ENCODE data around the gene NSDHL. TPM values are rescaled to one million over a fixed set of nuclear protein-coding genes. Genes with fewer than 3 reads are reported as not detected.

The NSDHL gene
- total and polyA plus RNA-seq, 2 of the 13 experiments (the other 11 are each of a cell fraction or from before 2014, with no cell fraction given), result 26.2 to 49.3 TPM

DNA sequence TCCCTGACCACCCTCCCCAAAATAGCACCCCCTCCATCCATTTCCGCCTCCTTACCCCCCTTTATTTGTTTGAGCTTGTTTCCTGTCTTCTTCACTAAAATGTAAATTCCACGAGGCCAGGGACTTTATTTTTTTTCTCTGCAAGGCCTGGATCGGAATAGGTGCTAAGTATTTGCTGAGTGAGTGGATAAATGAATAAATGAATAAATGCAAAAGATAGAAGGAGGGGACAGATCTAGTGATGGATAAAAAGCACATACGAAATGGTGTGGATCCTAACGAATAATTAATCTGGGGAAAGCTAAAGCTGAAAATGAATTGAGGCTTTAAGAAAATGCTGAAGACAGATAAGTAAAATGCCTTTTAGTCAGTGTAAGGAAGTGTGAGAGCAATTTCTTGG is 12.5 kb upstream of the NSDHL start:
- Histone ChIP-seq H3K4me3 (replicated peaks in 1 of 3; ENCODE audit: insufficient read depth in 1 of 3, low read depth in 2 of 3, low read length in 3 of 3) (no peak overlapping the region), H3K4me1 (ENCODE audit: insufficient read depth, low read length) (peaks cover 12% of the 10 kb centered on the region), H3K9ac (ENCODE audit: insufficient read depth, low read depth, low read length) (no peak overlapping the region), H4K20me1 (ENCODE audit: insufficient read depth, low read length) (no peaks in the 10 kb centered on the region), H3K4me2 (ENCODE audit: low read depth, low read length) (no peak overlapping the region), H2AFZ (ENCODE audit: low read length) (no peak overlapping the region), H3K36me3 (replicated peaks in 1 of 2; ENCODE audit: control insufficient read depth in 1 of 2, insufficient read depth in 2 of 2, low read length in 2 of 2) (no peaks in the 10 kb centered on the region), H3K27ac (ENCODE audit: extremely low read length, insufficient read depth, low read length) (no peak overlapping the region), H3K9me3 (ENCODE audit: low read length) (no peaks in the 10 kb centered on the region), H3K27me3 (ENCODE audit: control insufficient read depth in 1 of 2, insufficient read depth in 2 of 2, low read length in 2 of 2) (no peaks in the 10 kb centered on the region), H3K79me2 (ENCODE audit: insufficient read depth, low read length) (no peaks in the 10 kb centered on the region)
- no TSS peak for BruUV-seq (replicated peaks)
- no peak for FAIRE-seq
- DNase-seq (ENCODE audit: low spot score), result no peak
- intact Hi-C loops (cut with micrococcal nuclease; ENCODE audit: unreplicated experiment) (no loop called here), in situ Hi-C loops (cut with HindIII; ENCODE audit: extremely low pct_ligation_motif_present, low pct_unique_long_range_greater_than_20kb) (loop anchor here (25.0 kb wide), 2 partner anchors 181 to 1081 kb away; partner anchors contain the start of genes CNGA2 and GABRQ)
- 43% methylated on average over 5 of the region's 5 CpGs for WGBS (ENCODE audit: low lambda C conversion rate)
- no peak for ATAC-seq
- ChIA-PET POLR2A (no interaction called here), CTCF (ENCODE audit: low intra/inter-chr PET ratio, low total read pairs) (no interaction called here)
- no peak for TF ChIP-seq ZNF557 (CRISPR knock-in tag; IDR thresholded peaks at IDR 0.05)
- TF ChIP-seq ZNF607 (CRISPR knock-in tag; IDR thresholded peaks at IDR 0.05; ENCODE audit: borderline replicate concordance), result no peak
- TF ChIP-seq CCAR2 (optimal IDR thresholded peaks at IDR 0.05; ENCODE audit: low read depth, low read length), result no peak
- TF ChIP-seq, protein P1, sequence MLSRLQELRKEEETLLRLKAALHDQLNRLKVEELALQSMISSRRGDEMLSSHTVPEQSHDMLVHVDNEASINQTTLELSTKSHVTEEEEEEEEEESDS (CRISPR knock-in tag; IDR thresholded peaks at IDR 0.05; ENCODE audit: borderline replicate concordance), result no peak
- no peak for TF ChIP-seq GTF3A (CRISPR knock-in tag; conservative IDR thresholded peaks at IDR 0.05)
- TF ChIP-seq ZNF766 (CRISPR knock-in tag; IDR thresholded peaks at IDR 0.05; ENCODE audit: borderline replicate concordance), result no peak
- no peak for TF ChIP-seq ZNF672 (CRISPR knock-in tag; IDR thresholded peaks at IDR 0.05)
- no peak for TF ChIP-seq TRIM24 (CRISPR knock-in tag; IDR thresholded peaks at IDR 0.05)
- TF ChIP-seq SIN3B (IDR thresholded peaks at IDR 0.05; ENCODE audit: low read length), result no peak
- no peak for TF ChIP-seq ZNF251 (CRISPR knock-in tag; IDR thresholded peaks at IDR 0.05)
- TF ChIP-seq ZSCAN30 (CRISPR knock-in tag; IDR thresholded peaks at IDR 0.05), result no peak
- TF ChIP-seq HMGXB3 (CRISPR knock-in tag; IDR thresholded peaks at IDR 0.05; ENCODE audit: borderline replicate concordance), result no peak
- no peak for TF ChIP-seq HMG20A (CRISPR knock-in tag; IDR thresholded peaks at IDR 0.05; ENCODE audit: borderline replicate concordance)
- no peak for TF ChIP-seq CSRNP2 (CRISPR knock-in tag; conservative IDR thresholded peaks at IDR 0.05; ENCODE audit: low read depth)
- TF ChIP-seq THAP9 (CRISPR knock-in tag; IDR thresholded peaks at IDR 0.05; ENCODE audit: borderline replicate concordance), result no peak
- no peak for TF ChIP-seq ZNF784 (CRISPR knock-in tag; IDR thresholded peaks at IDR 0.05; ENCODE audit: borderline replicate concordance)

Data from HepG2 (cell line).